Upper lobe of left lung (tissue), 4 donors: ENCODE results near the gene ME2.

Source experiments
- EP300 ChIP-seq, 4 donors: sonication (generic); formaldehyde crosslinking; IDR thresholded peaks; one replicate each; pipeline ENCODE4 v1.5.1; 2017; ENCODE audit warnings: antibody characterized with exemption in 4 of 4, control low read depth in 2 of 4
- POLR2A ChIP-seq, 4 donors: fragments of 450-650 bp; IDR thresholded peaks; one replicate each; pipeline ENCODE4 v1.5.1; 2016 to 2017; ENCODE audit warnings: antibody characterized with exemption in 4 of 4, mild to moderate bottlenecking in 2 of 4
- TF ChIP-seq, protein P1 (sequence below), 6 experiments: fragments of 450-650 bp in 4 of 6; fragments of 200-600 bp in 2 of 6; sonication (generic) in 2 of 6; IDR thresholded peaks; one replicate each; pipeline ENCODE4 v1.5.1; 2016 to 2019; ENCODE audit warnings: antibody characterized with exemption in 6 of 6

DNA sequence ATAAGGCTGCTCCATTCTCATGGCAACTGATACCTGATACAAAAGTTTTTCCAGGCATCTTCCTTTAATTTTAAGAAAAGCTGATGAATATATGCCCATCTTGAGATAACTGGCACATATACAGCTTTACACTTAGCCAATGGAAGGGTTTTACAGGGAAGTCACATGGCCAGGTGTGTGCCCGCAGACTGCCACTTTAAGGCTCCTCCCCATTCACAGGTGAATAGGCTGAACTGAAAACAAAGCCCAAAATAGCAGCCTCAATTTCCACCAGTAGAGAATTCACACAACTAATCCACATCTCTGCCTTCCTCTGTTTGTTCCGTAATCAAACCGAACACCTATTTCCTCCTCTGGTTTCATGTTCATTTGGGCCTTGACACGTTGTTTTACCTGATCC is 9.8 kb upstream of the ME2 start:
- TF ChIP-seq POLR2A (IDR thresholded peaks at IDR 0.05) (no peak), EP300 (IDR thresholded peaks at IDR 0.05) (no peak)
- TF ChIP-seq, protein P1, sequence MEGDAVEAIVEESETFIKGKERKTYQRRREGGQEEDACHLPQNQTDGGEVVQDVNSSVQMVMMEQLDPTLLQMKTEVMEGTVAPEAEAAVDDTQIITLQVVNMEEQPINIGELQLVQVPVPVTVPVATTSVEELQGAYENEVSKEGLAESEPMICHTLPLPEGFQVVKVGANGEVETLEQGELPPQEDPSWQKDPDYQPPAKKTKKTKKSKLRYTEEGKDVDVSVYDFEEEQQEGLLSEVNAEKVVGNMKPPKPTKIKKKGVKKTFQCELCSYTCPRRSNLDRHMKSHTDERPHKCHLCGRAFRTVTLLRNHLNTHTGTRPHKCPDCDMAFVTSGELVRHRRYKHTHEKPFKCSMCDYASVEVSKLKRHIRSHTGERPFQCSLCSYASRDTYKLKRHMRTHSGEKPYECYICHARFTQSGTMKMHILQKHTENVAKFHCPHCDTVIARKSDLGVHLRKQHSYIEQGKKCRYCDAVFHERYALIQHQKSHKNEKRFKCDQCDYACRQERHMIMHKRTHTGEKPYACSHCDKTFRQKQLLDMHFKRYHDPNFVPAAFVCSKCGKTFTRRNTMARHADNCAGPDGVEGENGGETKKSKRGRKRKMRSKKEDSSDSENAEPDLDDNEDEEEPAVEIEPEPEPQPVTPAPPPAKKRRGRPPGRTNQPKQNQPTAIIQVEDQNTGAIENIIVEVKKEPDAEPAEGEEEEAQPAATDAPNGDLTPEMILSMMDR (IDR thresholded peaks at IDR 0.05): no peak
